GM18861 (cell line): ENCODE data around the gene BCAP31.
"Not testable (repeated sequence)": the region's sequence is repeated elsewhere in the genome, so short reads cannot be mapped to it uniquely, and the experiment has no call there.

Experiments used
- ATAC-seq: cut with Tn5 transposase; IDR thresholded peaks from one replicate; pipeline ENCODE4 v1.9.1; 2021; ENCODE audit not compliant: unreplicated experiment

Gene BCAP31

GRCh38 chrX:153684467-153685155 lies 39.6 kb downstream of the BCAP31 start:
- ATAC-seq: no peak

GRCh38 chrX:153683486-153683885 lies 40.7 kb downstream of the BCAP31 start:
- not testable (repeated sequence) for ATAC-seq

GRCh38 chrX:153681175-153681574 lies 43.0 kb downstream of the BCAP31 start:
- no peak for ATAC-seq

GRCh38 chrX:153674219-153674851 lies 49.9 kb downstream of the BCAP31 start:
- no peak for ATAC-seq

GRCh38 chrX:153673428-153674218 lies 50.6 kb downstream of the BCAP31 start, which contains the start of gene PNCK:
Gene PNCK (minus strand): TSS chrX:153673813. CDS start chrX:153673076, 737 bp downstream.
- no peak for ATAC-seq

GRCh38 chrX:153672531-153673427 lies 51.4 kb downstream of the BCAP31 start:
- no peak for ATAC-seq

- ATAC-seq: no peak
Measured at GRCh38 chrX:153671589-153672530, 52.3 kb downstream of the BCAP31 start.

GRCh38 chrX:153670748-153671588 lies 53.2 kb downstream of the BCAP31 start:
- ATAC-seq: no peak

GRCh38 chrX:153669901-153670731 lies 54.1 kb downstream of the BCAP31 start:
- no peak for ATAC-seq

GRCh38 chrX:153669174-153669890 lies 54.9 kb downstream of the BCAP31 start:
- ATAC-seq: no peak

- ATAC-seq: no peak
Measured at GRCh38 chrX:153668423-153669173, 55.6 kb downstream of the BCAP31 start.

- ATAC-seq: no peak
Measured at GRCh38 chrX:153667956-153668396, 56.2 kb downstream of the BCAP31 start.

GRCh38 chrX:153667281-153667955 lies 56.8 kb downstream of the BCAP31 start:
- ATAC-seq: no peak

GRCh38 chrX:153665726-153666306 lies 58.4 kb downstream of the BCAP31 start:
- ATAC-seq: no peak

- ATAC-seq: no peak
Measured at GRCh38 chrX:153662266-153662665, 61.9 kb downstream of the BCAP31 start.

GRCh38 chrX:153659268-153659667 lies 64.9 kb downstream of the BCAP31 start:
- ATAC-seq: no peak
